GM12891 (cell line): ENCODE data around the gene PIP4K2A.

Source experiments
- PAX5 ChIP-seq: IDR thresholded peaks from 2 replicates; pipeline ENCODE4 v1.6.1; 2011; ENCODE audit warnings: low read length, moderate library complexity, mild to moderate bottlenecking; ENCODE audit not compliant: insufficient read depth, severe bottlenecking
- POLR2A ChIP-seq: IDR thresholded peaks from 2 replicates; pipeline ENCODE4 v1.6.1; 2011; ENCODE audit warnings: low read depth, low read length, control low read depth
- POLR2AphosphoS5 ChIP-seq: IDR thresholded peaks from 2 replicates; pipeline ENCODE4 v1.6.1; 2011; ENCODE audit warnings: low read depth, low read length, control low read depth
- POU2F2 ChIP-seq: IDR thresholded peaks from 2 replicates; pipeline ENCODE4 v1.6.1; 2011; ENCODE audit warnings: low read depth, mild to moderate bottlenecking, control low read depth, low read length, moderate library complexity
- SPI1 ChIP-seq: IDR thresholded peaks from 2 replicates; pipeline ENCODE4 v1.6.1; 2011; ENCODE audit warnings: low read depth, low read length, control low read depth
- TAF1 ChIP-seq: IDR thresholded peaks from 2 replicates; pipeline ENCODE4 v1.6.1; 2011; ENCODE audit warnings: low read depth, low read length, control low read depth

DNA sequence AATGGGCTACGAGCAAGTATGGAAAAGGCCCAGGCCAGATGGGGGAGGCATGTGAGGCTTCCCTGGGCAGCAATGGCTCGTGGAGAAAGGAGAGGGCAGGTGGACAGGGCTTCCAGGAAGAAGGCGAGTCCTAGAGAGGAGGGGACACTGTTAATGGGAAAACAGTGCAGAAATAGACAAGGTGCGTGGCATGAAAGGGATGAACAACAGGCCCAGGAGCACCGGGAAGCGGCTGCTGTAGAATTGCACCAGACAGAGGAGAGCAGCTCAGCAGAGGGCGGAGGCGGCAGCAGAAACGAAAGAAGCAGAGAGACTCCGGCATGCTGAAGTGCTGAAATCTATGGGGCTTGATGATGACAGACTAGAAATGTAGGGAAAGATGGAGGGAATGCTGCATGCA is 102.1 kb downstream of the PIP4K2A start:
- TF ChIP-seq POLR2A (no peak), TAF1 (no peak), POLR2AphosphoS5 (no peak), SPI1 (no peak), POU2F2 (no peak), PAX5 (no peak)
